T47D (cell line): ENCODE results near the gene NEURL1B.
"Not testable (repeated sequence)": the region's sequence is repeated elsewhere in the genome, so short reads cannot be mapped to it uniquely, and the experiment has no call there.

Source experiments
- DNase-seq, 2 experiments: peaks; one replicate each; pipeline versions ENCODE4 v3.0.0 to v3.0.0-alpha.2; 2011 to 2012; ENCODE audit warnings: low read depth in 1 of 2, low spot score in 1 of 2
- JUND ChIP-seq: IDR thresholded peaks from 2 replicates; pipeline ENCODE4 v1.6.1; 2012; ENCODE audit warnings: low read depth
- in situ Hi-C: cut with HindIII; loops from 2 replicates; pipeline ENCODE4 v1.10.0; 2016; ENCODE audit warnings: low sequenced_read_pairs, low pct_unique_long_range_greater_than_20kb

Gene NEURL1B

GRCh38 chr5:172707285-172708182 lies 66.5 kb downstream of the NEURL1B start:
- in situ Hi-C loops, result no loop called here

GRCh38 chr5:172708183-172708505 lies 67.1 kb downstream of the NEURL1B start:
- in situ Hi-C loops, result no loop called here

More at GRCh38 chr5:172707285-172708182, 66.5 kb downstream of the NEURL1B start:
- DNase-seq, result peak in 1 of 2 experiments; percentile 78
- no peak for TF ChIP-seq JUND

GRCh38 chr5:172710676-172711075 lies 69.6 kb downstream of the NEURL1B start:
- in situ Hi-C loops, result no loop called here
- no peak for TF ChIP-seq JUND
- no peak for DNase-seq

More at GRCh38 chr5:172708183-172708505, 67.1 kb downstream of the NEURL1B start:
- DNase-seq, result no peak
- no peak for TF ChIP-seq JUND

GRCh38 chr5:172711321-172711861 lies 70.3 kb downstream of the NEURL1B start:
- in situ Hi-C loops, DNase-seq: not testable (repeated sequence)

GRCh38 chr5:172712610-172713009 lies 71.5 kb downstream of the NEURL1B start:
- TF ChIP-seq JUND, result no peak
- DNase-seq, result no peak
- in situ Hi-C loops, result no loop called here

- DNase-seq, result no peak
- TF ChIP-seq JUND, result no peak
- in situ Hi-C loops, result no loop called here
These were observed 72.2 kb downstream of the NEURL1B start for GRCh38 chr5:172713113-172713808.

- in situ Hi-C loops, result no loop called here
- DNase-seq, result no peak
- no peak for TF ChIP-seq JUND
These were observed 72.9 kb downstream of the NEURL1B start for GRCh38 chr5:172713809-172714490.

GRCh38 chr5:172714491-172715420 lies 73.7 kb downstream of the NEURL1B start:
- no peak for TF ChIP-seq JUND
- in situ Hi-C loops, result no loop called here
- peak in 1 of 2 experiments; percentile 74 for DNase-seq

GRCh38 chr5:172715421-172715780 lies 74.3 kb downstream of the NEURL1B start:
- no peak for DNase-seq
- in situ Hi-C loops, result no loop called here
- TF ChIP-seq JUND, result no peak

GRCh38 chr5:172715931-172716682 lies 75.0 kb downstream of the NEURL1B start:
- in situ Hi-C loops, result no loop called here
- DNase-seq, result no peak
- TF ChIP-seq JUND, result no peak

- in situ Hi-C loops, result no loop called here
- no peak for TF ChIP-seq JUND
- peak; percentile 56 to 74 for DNase-seq
These were observed 75.8 kb downstream of the NEURL1B start for GRCh38 chr5:172716796-172717313.
